Measurements from ENCODE around the gene NPBWR2.

DNA sequence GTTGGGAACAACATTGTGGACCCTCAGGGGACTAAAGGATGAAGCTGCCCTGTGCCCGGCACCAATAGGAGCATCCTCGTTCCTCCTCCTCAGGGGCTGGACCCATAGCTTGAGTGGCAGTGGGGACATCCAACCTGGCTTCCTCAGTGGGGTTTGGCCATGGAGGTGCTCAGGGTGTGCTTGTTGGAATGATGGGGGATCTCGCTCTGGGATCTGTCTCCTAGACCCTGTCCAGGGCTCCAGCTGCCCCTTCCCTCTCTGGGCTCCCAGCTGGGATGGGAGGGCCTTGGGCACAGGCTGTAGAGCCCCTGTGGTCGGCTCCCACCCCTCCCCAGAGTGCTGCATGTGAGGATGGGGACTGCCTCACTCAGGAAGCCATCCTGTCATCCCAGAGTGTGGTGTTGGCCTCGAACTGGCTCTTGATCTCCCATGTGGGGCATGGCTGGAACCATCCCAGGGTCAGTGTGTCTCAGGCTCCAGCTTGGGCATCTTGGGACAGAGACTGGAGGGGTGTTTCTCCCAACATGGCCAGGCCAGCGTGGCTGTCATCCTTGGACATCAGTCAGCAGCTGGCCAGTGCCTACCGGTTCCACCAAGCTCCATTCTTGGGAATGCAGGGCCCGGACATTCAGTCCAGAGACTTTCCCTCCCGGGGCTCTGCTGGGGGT is 47.4 kb upstream of the NPBWR2 start:
- TF ChIP-seq POLR2A (IDR thresholded peaks at IDR 0.05; ENCODE audit: low read length) = no peak
- TF ChIP-seq GATA1 (IDR thresholded peaks at IDR 0.05; ENCODE audit: low read depth, low read length) = no peak
